Ovary (tissue), 9 donors: Measurements from ENCODE around the gene CLIP2. TPM values are rescaled to one million over a fixed set of nuclear protein-coding genes. Genes with fewer than 3 reads are reported as not detected.
"Not testable (repeated sequence)": the region's sequence is repeated elsewhere in the genome, so short reads cannot be mapped to it uniquely, and the experiment has no call there.

Experiments used
- DNase-seq, 5 donors: peaks; one replicate each; pipeline ENCODE4 v3.0.0-alpha.2; 2019 to 2020
- H3K27ac ChIP-seq, 2 donors: fragments of 200-600 bp; one replicate each; pipeline versions ENCODE4 v1.5.1 to v1.8.0; 2019 to 2022
- H3K27me3 ChIP-seq: fragments of 200-600 bp; one replicate; pipeline ENCODE4 v1.8.0; 2022
- H3K36me3 ChIP-seq: fragments of 200-600 bp; sonication (generic); one replicate; pipeline ENCODE4 v1.5.1; 2019
- H3K4me1 ChIP-seq: one replicate; pipeline ENCODE4 v1.8.1; 2013; ENCODE audit warnings: mild to moderate bottlenecking, moderate library complexity; ENCODE audit not compliant: insufficient read depth
- H3K4me3 ChIP-seq: fragments of 200-600 bp; sonication (generic); one replicate; pipeline ENCODE4 v1.5.1; 2017
- H3K9me3 ChIP-seq, 2 donors: fragments of 200-600 bp in 1 of 2; sonication (generic) in 1 of 2; one replicate each; pipeline versions ENCODE4 v1.5.1 to v1.8.1; 2013 to 2019; ENCODE audit warnings: mild to moderate bottlenecking in 1 of 2, moderate library complexity in 1 of 2
- CTCF ChIP-seq, 3 donors: fragments of 450-650 bp in 2 of 3; fragments of 200-600 bp in 1 of 3; IDR thresholded peaks; one replicate each; pipeline versions ENCODE4 v1.5.1 to v1.8.0; 2016 to 2022; ENCODE audit warnings: antibody characterized with exemption in 3 of 3, mild to moderate bottlenecking in 1 of 3
- EP300 ChIP-seq: sonication (generic); formaldehyde crosslinking; IDR thresholded peaks from one replicate; pipeline ENCODE4 v1.6.1; 2017; ENCODE audit warnings: antibody characterized with exemption
- POLR2A ChIP-seq: fragments of 450-650 bp; IDR thresholded peaks from one replicate; pipeline ENCODE4 v1.6.1; 2017; ENCODE audit warnings: antibody characterized with exemption, mild to moderate bottlenecking, moderate library complexity
- whole genome bisulfite sequencing, 3 donors: extraction: QIAGEN DNeasy Blood & Tissue Kit in 1 of 3; methylation state at CpG; one replicate each; pipeline versions ENCODE4 v1.1.5 to v1.1.7; 2013 to 2017; 5-methylcytosine and 5-hydroxymethylcytosine counted together
- intact Hi-C, 4 donors: fragments of 100-400 bp; cut with DNase I; formaldehyde crosslinking; loops; one replicate each; pipeline versions ENCODE4 v1.11.0 to v1.15.1; 2022 to 2023
- polyA plus RNA-seq, 2 donors: library from polyadenylated mRNA; stranded (reverse); fragments of 200-250 nt in 1 of 2; fragments of 350-450 nt in 1 of 2; fragmentation: Illumina TruSeq in 1 of 2; extraction: RNeasy Lipid Tissue Mini Kit (QIAGEN cat#74804) in 1 of 2; gene quantifications; one replicate each; pipeline ENCODE4 v1.2.3, GENCODE V29; 2013 to 2014
- total RNA-seq, 7 donors: library from RNA; depleted of rRNA in 2 of 7; stranded (reverse); fragments of >200 nt in 2 of 7; fragmentation: NEBNext Ultra II Directional in 3 of 7; extraction: Animal tissue kit (Norgen Biotek cat#: 25700) in 3 of 7; gene quantifications; one replicate each; pipeline versions ENCODE4 v1.1.0 to v1.2.4, GENCODE V29; 2016 to 2023
- donor health status: DM: no; HTN: no; CAD: no; lungs with moderate emphysema.
- donor health status: DM: no; HTN: no; CAD: no.
- donor health status: Bipolar disorder and iron deficiency.
- donor health status: DM: yes; HTN: yes; CAD: no.
- donor health status: DM: no; HTN: no; CAD: no.
- donor health status: DM: yes; HTN: yes; CAD: no.

The CLIP2 gene
- total and polyA plus RNA-seq, 9 donors = 5.1 to 51.5 (median 28.9) TPM

- Histone ChIP-seq H3K4me1 (peaks cover 5% of the 10 kb centered on the region), H3K27ac (peak within 1 kb of the TSS; percentile 18 to 84), H3K27me3 (no peaks in the 10 kb centered on the region), H3K4me3 (peak within 1 kb of the TSS; percentile 79), H3K9me3 (no peaks in the 10 kb centered on the region), H3K36me3 (no peaks in the 10 kb centered on the region)
- intact Hi-C loops = loop anchor here in 2 of 4 donors (5.0 to 10.0 kb wide), 3 partner anchors 53 to 569 kb away; partner anchors contain the start of genes BUD23 (in 1 of the 2) and DNAJC30 (in 1 of the 2)
- TF ChIP-seq EP300 (peak; percentile 89), POLR2A (peak; percentile 92), CTCF (IDR thresholded peaks at IDR 0.05) (peak; percentile 24 to 87 (median 85))
- DNase-seq = peak; percentile 94 to 99 (median 97)
- 0 to 1% (median 1%) methylated on average over 50 to 75 of the region's 75 CpGs for WGBS, 3 donors
Observed at GRCh38 chr7:74254129-74254857, 34.9 kb upstream of the CLIP2 start, which contains the start of gene RFC2. RFC2 (minus strand) TSS chr7:74254399; CDS start chr7:74254383, 16 bp downstream.

GRCh38 chr7:74254858-74255379, 34.3 kb upstream of the CLIP2 start:
- DNase-seq = no peak
- Histone ChIP-seq H3K36me3 (no peaks in the 10 kb centered on the region), H3K27ac (peak overlapping the region; percentile 18 to 84), H3K27me3 (no peaks in the 10 kb centered on the region), H3K4me1 (peaks cover 7% of the 10 kb centered on the region), H3K4me3 (peak overlapping the region; percentile 79), H3K9me3 (no peaks in the 10 kb centered on the region)
- TF ChIP-seq POLR2A (no peak), EP300 (no peak), CTCF (IDR thresholded peaks at IDR 0.05) (no peak)
- WGBS, 3 donors = 7 to 13% (median 11%) methylated on average over 20 of the region's 20 CpGs
- intact Hi-C loops = loop anchor here in 2 of 4 donors (5.0 to 10.0 kb wide), 3 partner anchors 52 to 570 kb away; partner anchors contain the start of genes BUD23 (in 1 of the 2) and DNAJC30 (in 1 of the 2)

GRCh38 chr7:74255461-74255860, 33.7 kb upstream of the CLIP2 start:
- not testable (repeated sequence) for H3K36me3 ChIP-seq, H3K27me3 ChIP-seq, DNase-seq, H3K4me1 ChIP-seq, H3K9me3 ChIP-seq
- H3K27ac ChIP-seq = peak overlapping the region in 1 of 2 donors; percentile 84
- H3K4me3 ChIP-seq = peak overlapping the region; percentile 79
- 81 to 83% (median 81%) methylated on average over 6 of the region's 6 CpGs for WGBS, 3 donors
- intact Hi-C loops = loop anchor here in 1 of 4 donors (10.0 kb wide), 1 partner anchor 571 kb away; the partner anchor contains the start of genes BUD23 and DNAJC30

- TF ChIP-seq CTCF (IDR thresholded peaks at IDR 0.05) (no peak), POLR2A (no peak), EP300 (no peak)
- 68 to 76% (median 69%) methylated on average over 12 of the region's 12 CpGs for WGBS, 3 donors
- intact Hi-C loops = loop anchor here in 1 of 4 donors (10.0 kb wide), 1 partner anchor 572 kb away; the partner anchor contains the start of genes BUD23 and DNAJC30
- peaks cover 7% of the 10 kb centered on the region for H3K4me1 ChIP-seq
- no peak overlapping the region for H3K4me3 ChIP-seq
- H3K27me3 ChIP-seq = no peaks in the 10 kb centered on the region
- H3K9me3 ChIP-seq = no peaks in the 10 kb centered on the region
- H3K36me3 ChIP-seq = no peaks in the 10 kb centered on the region
- DNase-seq = no peak
- H3K27ac ChIP-seq = peak overlapping the region in 1 of 2 donors; percentile 21
Observed at GRCh38 chr7:74256491-74257408, 32.5 kb upstream of the CLIP2 start.
